ENCODE measurements around the gene PTDSS2. TPM values are rescaled to one million over a fixed set of nuclear protein-coding genes. Genes with fewer than 3 reads are reported as not detected.
"Not testable (repeated sequence)": the region's sequence is repeated elsewhere in the genome, so short reads cannot be mapped to it uniquely, and the experiment has no call there.

The PTDSS2 gene
- total RNA-seq, 2 donors from 2014 or later: 16.3 to 16.7 TPM

GRCh38 chr11:512761-513595, 62.9 kb downstream of the PTDSS2 start:
- DNase-seq (ENCODE audit: low spot score): no peak

GRCh38 chr11:514606-515005, 64.5 kb downstream of the PTDSS2 start:
- intact Hi-C loops (cut with DNase I): no loop called here
- no peak for DNase-seq (ENCODE audit: low spot score)

More at GRCh38 chr11:512761-513595, 62.9 kb downstream of the PTDSS2 start:
- intact Hi-C loops (cut with DNase I): no loop called here

- no peak for DNase-seq (ENCODE audit: low spot score)
- intact Hi-C loops (cut with DNase I): no loop called here
Measured at GRCh38 chr11:515131-515530, 65.1 kb downstream of the PTDSS2 start.

GRCh38 chr11:516400-516799, 66.3 kb downstream of the PTDSS2 start:
- intact Hi-C loops (cut with DNase I): no loop called here
- DNase-seq (ENCODE audit: low spot score): no peak

- DNase-seq (ENCODE audit: low spot score): peak; percentile 84
- intact Hi-C loops (cut with DNase I): not testable (repeated sequence)
Measured at GRCh38 chr11:516918-517685, 67.0 kb downstream of the PTDSS2 start.

- intact Hi-C loops (cut with DNase I): no loop called here
- DNase-seq (ENCODE audit: low spot score): peak; percentile 98
Measured at GRCh38 chr11:518463-519202, 68.6 kb downstream of the PTDSS2 start.

GRCh38 chr11:520428-521176, 70.5 kb downstream of the PTDSS2 start:
- DNase-seq (ENCODE audit: low spot score): peak; percentile 80
- intact Hi-C loops (cut with DNase I): no loop called here

- no peak for DNase-seq (ENCODE audit: low spot score)
- intact Hi-C loops (cut with DNase I): no loop called here
Measured at GRCh38 chr11:521177-521688, 71.2 kb downstream of the PTDSS2 start.

GRCh38 chr11:526192-526591, 76.1 kb downstream of the PTDSS2 start:
- intact Hi-C loops (cut with DNase I): no loop called here
- DNase-seq (ENCODE audit: low spot score): no peak

- no peak for DNase-seq (ENCODE audit: low spot score)
- intact Hi-C loops (cut with DNase I): no loop called here
Measured at GRCh38 chr11:528166-528814, 78.2 kb downstream of the PTDSS2 start.

GRCh38 chr11:528815-529727, 79.0 kb downstream of the PTDSS2 start:
- intact Hi-C loops (cut with DNase I): no loop called here
- no peak for DNase-seq (ENCODE audit: low spot score)

- intact Hi-C loops (cut with DNase I): no loop called here
- no peak for DNase-seq (ENCODE audit: low spot score)
Measured at GRCh38 chr11:529728-530411, 79.8 kb downstream of the PTDSS2 start.

GRCh38 chr11:530960-531831, 81.1 kb downstream of the PTDSS2 start:
- no peak for DNase-seq (ENCODE audit: low spot score)
- intact Hi-C loops (cut with DNase I): no loop called here

- intact Hi-C loops (cut with DNase I): no loop called here
- DNase-seq (ENCODE audit: low spot score): no peak
Measured at GRCh38 chr11:531919-532526, 81.9 kb downstream of the PTDSS2 start.

GRCh38 chr11:532527-532985, 82.5 kb downstream of the PTDSS2 start:
- intact Hi-C loops (cut with DNase I): no loop called here
- no peak for DNase-seq (ENCODE audit: low spot score)

All from posterior vena cava (tissue), 2 donors.